IMR-90 (cell line): ENCODE results near the gene ZCCHC17. TPM values are rescaled to one million over a fixed set of nuclear protein-coding genes. Genes with fewer than 3 reads are reported as not detected.

Source experiments
- ATAC-seq: fragments of 200-7000 bp; cut with Tn5 transposase; 2 replicates; pipeline ENCODE4 v1.9.1; 2020; ENCODE audit warnings: low read depth, mild to moderate bottlenecking, moderate library complexity
- BruUV-seq: library from RNA; stranded (reverse); fragments of 400-500 nt; replicated peaks from 2 replicates; lab custom pipeline; 2021; lab: Mats Ljungman, UMichigan
- CTCF ChIA-PET: fragments of 300-600 bp; formaldehyde crosslinking; extraction: SDS; loops from one replicate; lab custom pipeline; 2021; ENCODE audit warnings: antibody characterized with exemption; lab: Yijun Ruan, JAX
- POLR2A ChIA-PET: fragments of 300-600 bp; sonication (Branson Sonifier 250); formaldehyde crosslinking; loops from one replicate; lab custom pipeline; 2022; ENCODE audit warnings: antibody characterized with exemption; ENCODE audit not compliant: unreplicated experiment; lab: Charles Lee
- DNase-seq: peaks from one replicate; pipeline ENCODE4 v3.0.0; 2013
- H2AFZ ChIP-seq: replicated peaks from 2 replicates; pipeline ENCODE3; 2013; ENCODE audit warnings: low read length, mild to moderate bottlenecking; ENCODE audit not compliant: poor library complexity
- H2AK5ac ChIP-seq: 2 replicates; pipeline ENCODE4 v1.6.1; 2013; ENCODE audit warnings: low read depth, low read length, inconsistent platforms
- H2AK9ac ChIP-seq: replicated peaks from 2 replicates; pipeline ENCODE3; 2013; ENCODE audit warnings: mild to moderate bottlenecking, low read depth, low read length, moderate library complexity; ENCODE audit not compliant: poor library complexity
- H2BK120ac ChIP-seq: 2 replicates; pipeline ENCODE4 v1.6.1; 2013; ENCODE audit warnings: low read depth, low read length, inconsistent platforms
- H2BK15ac ChIP-seq: 3 replicates; pipeline ENCODE4 v1.6.1; 2013; ENCODE audit warnings: low read depth, low read length, inconsistent platforms
- H2BK20ac ChIP-seq: 2 replicates; pipeline ENCODE4 v1.6.1; 2013; ENCODE audit warnings: low read depth, mild to moderate bottlenecking, inconsistent platforms, low read length, moderate library complexity
- H2BK5ac ChIP-seq: 2 replicates; pipeline ENCODE4 v1.6.1; 2013; ENCODE audit warnings: mild to moderate bottlenecking, low read depth, low read length, inconsistent platforms; ENCODE audit not compliant: poor library complexity, severe bottlenecking
- H3K14ac ChIP-seq: replicated peaks from 2 replicates; pipeline ENCODE4 v1.6.1; 2013; ENCODE audit warnings: low read depth, low read length, inconsistent platforms
- H3K18ac ChIP-seq: 2 replicates; pipeline ENCODE4 v1.6.1; 2013; ENCODE audit warnings: low read depth, low read length, control low read depth
- H3K23ac ChIP-seq: 2 replicates; pipeline ENCODE4 v1.6.1; 2013; ENCODE audit warnings: low read depth, low read length, inconsistent platforms
- H3K27ac ChIP-seq: 2 replicates; pipeline ENCODE4 v1.5.1; 2013; ENCODE audit warnings: mild to moderate bottlenecking, control low read depth, low read length; ENCODE audit not compliant: insufficient read depth
- H3K27me3 ChIP-seq: 2 replicates; pipeline ENCODE4 v1.6.1; 2013; ENCODE audit warnings: low read length; ENCODE audit not compliant: control insufficient read depth, insufficient read depth
- H3K36me3 ChIP-seq: 2 replicates; pipeline ENCODE4 v1.6.1; 2013; ENCODE audit warnings: low read length, mixed read lengths; ENCODE audit not compliant: control insufficient read depth, insufficient read depth
- H3K4ac ChIP-seq: 2 replicates; pipeline ENCODE4 v1.6.1; 2013; ENCODE audit warnings: low read depth, low read length, inconsistent platforms
- H3K4me1 ChIP-seq: 2 replicates; pipeline ENCODE4 v1.6.1; 2013; ENCODE audit warnings: low read length, mixed read lengths; ENCODE audit not compliant: control insufficient read depth, insufficient read depth
- H3K4me2 ChIP-seq: 2 replicates; pipeline ENCODE4 v1.6.1; 2013; ENCODE audit warnings: low read depth, mild to moderate bottlenecking, control low read depth, low read length, moderate library complexity
- H3K4me3 ChIP-seq: 2 replicates; pipeline ENCODE4 v1.5.1; 2013; ENCODE audit warnings: low read depth, mild to moderate bottlenecking, control low read depth, low read length, moderate library complexity; ENCODE audit not compliant: insufficient read depth
- H3K56ac ChIP-seq: 2 replicates; pipeline ENCODE4 v1.6.1; 2013; ENCODE audit warnings: low read length, inconsistent platforms; ENCODE audit not compliant: insufficient read depth; ENCODE audit errors: extremely low read depth
- H3K79me1 ChIP-seq, 2 experiments: 2 replicates each; pipeline ENCODE4 v1.6.1; 2013; ENCODE audit warnings: low read length in 2 of 2, inconsistent platforms in 1 of 2, low read depth in 1 of 2
- H3K9ac ChIP-seq: 2 replicates; pipeline ENCODE4 v1.6.1; 2013; ENCODE audit warnings: low read depth, low read length, control low read depth
- H3K9me1 ChIP-seq: 2 replicates; pipeline ENCODE4 v1.6.1; 2013; ENCODE audit warnings: low read length, inconsistent platforms; ENCODE audit not compliant: insufficient read depth
- H3K9me3 ChIP-seq: 2 replicates; pipeline ENCODE4 v1.6.1; 2013; ENCODE audit warnings: low read length; ENCODE audit not compliant: control insufficient read depth, insufficient read depth
- H4K20me1 ChIP-seq: 2 replicates; pipeline ENCODE4 v1.6.1; 2013; ENCODE audit warnings: low read length, inconsistent platforms; ENCODE audit not compliant: insufficient read depth
- H4K5ac ChIP-seq: 2 replicates; pipeline ENCODE4 v1.6.1; 2013; ENCODE audit warnings: mild to moderate bottlenecking, low read depth, low read length, control low read depth
- H4K8ac ChIP-seq, 2 experiments: 2 replicates each; pipeline ENCODE4 v1.6.1; 2013; ENCODE audit warnings: low read depth in 2 of 2, low read length in 2 of 2, control low read depth in 1 of 2, inconsistent platforms in 1 of 2
- H4K91ac ChIP-seq: 2 replicates; pipeline ENCODE4 v1.6.1; 2013; ENCODE audit warnings: low read depth, low read length, inconsistent platforms; ENCODE audit not compliant: insufficient read depth
- BHLHE40 ChIP-seq: fragments of 150-350 bp; IDR thresholded peaks from 2 replicates; pipeline ENCODE4 v1.6.1; 2016; ENCODE audit warnings: mild to moderate bottlenecking, low read depth, low read length
- CEBPB ChIP-seq: IDR thresholded peaks from 2 replicates; pipeline ENCODE4 v1.6.1; 2012; ENCODE audit warnings: low read depth, low read length, improper control_type of control experiment
- CHD1 ChIP-seq: IDR thresholded peaks from 2 replicates; pipeline ENCODE4 v1.6.1; 2012; ENCODE audit warnings: low read depth, low read length, improper control_type of control experiment
- FOS ChIP-seq: fragments of 150-350 bp; IDR thresholded peaks from 2 replicates; pipeline ENCODE4 v1.6.1; 2016; ENCODE audit warnings: low read depth, low read length
- MXI1 ChIP-seq: IDR thresholded peaks from 2 replicates; pipeline ENCODE4 v1.6.1; 2012; ENCODE audit warnings: low read depth, mild to moderate bottlenecking, low read length, moderate library complexity, borderline replicate concordance
- RCOR1 ChIP-seq: IDR thresholded peaks from 2 replicates; pipeline ENCODE4 v1.6.1; 2012; ENCODE audit warnings: mild to moderate bottlenecking, low read length, improper control_type of control experiment; ENCODE audit not compliant: insufficient replicate concordance
- SMC3 ChIP-seq: fragments of 150-350 bp; IDR thresholded peaks from 2 replicates; pipeline ENCODE4 v1.6.1; 2016; ENCODE audit warnings: low read depth, mild to moderate bottlenecking, antibody characterized with exemption, low read length, moderate library complexity
- WGBS, 2 experiments: methylation state at CpG; one replicate each; pipeline versions ENCODE4 v1.1.5 to v1.1.7; 2013; ENCODE audit warnings: missing lambda C conversion rate in 2 of 2; ENCODE audit not compliant: insufficient read length in 1 of 2; ENCODE audit errors: extremely low coverage in 2 of 2; 5-methylcytosine and 5-hydroxymethylcytosine counted together
- dilution Hi-C: fragments of 300-500 bp; cut with HindIII; formaldehyde crosslinking; loops from one replicate; pipeline ENCODE4 v1.14.3; 2018; ENCODE audit warnings: low sequenced_read_pairs; ENCODE audit not compliant: unreplicated experiment
- in situ Hi-C: fragments of 300-500 bp; cut with MboI; formaldehyde crosslinking; loops from 3 replicates; pipeline ENCODE4 v1.14.3; 2019; ENCODE audit warnings: low sequenced_read_pairs, inconsistent platforms, mixed read lengths
- intact Hi-C: fragments of 100-400 bp; cut with micrococcal nuclease; formaldehyde crosslinking; loops from 2 replicates; pipeline ENCODE4 v1.10.0; 2022
- polyA plus RNA-seq, 3 experiments: library from polyadenylated mRNA; depleted of rRNA; stranded (reverse); fragments of >200 nt; gene quantifications; 2 replicates each; pipeline ENCODE4 v1.2.3, GENCODE V29; 2012; ENCODE audit warnings: low replicate concordance in 1 of 3
- total RNA-seq: library from RNA; depleted of rRNA; stranded (reverse); fragments of >200 nt; gene quantifications from 2 replicates; pipeline ENCODE4 v1.2.3, GENCODE V29; 2012
- TF ChIP-seq, protein P1 (sequence below): fragments of 150-350 bp; IDR thresholded peaks from 2 replicates; pipeline ENCODE4 v1.6.1; 2016; ENCODE audit warnings: low read depth, mild to moderate bottlenecking, low read length, moderate library complexity, borderline replicate concordance

The ZCCHC17 gene
- total and polyA plus RNA-seq, 2 of the 4 experiments (the other 2 are of a cell fraction): 48.4 to 48.9 TPM

DNA sequence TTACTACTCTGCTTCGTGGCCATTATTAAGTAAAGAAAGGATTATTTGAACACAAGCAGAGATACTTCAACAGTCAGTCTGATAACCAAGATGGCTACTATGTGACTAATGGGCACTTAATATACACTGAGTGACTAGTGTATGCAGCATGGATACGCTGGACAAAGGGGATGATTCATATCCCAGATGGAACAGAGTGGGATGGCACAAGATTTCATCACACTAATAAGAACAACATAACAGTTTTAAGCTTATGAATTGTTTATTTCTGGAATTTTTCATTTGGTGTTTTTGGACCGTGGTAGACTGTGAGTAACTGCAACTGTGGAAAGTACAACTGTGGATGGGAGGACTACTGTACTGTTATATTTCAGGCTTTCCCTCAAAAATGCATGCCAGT lies 9.4 kb downstream of the ZCCHC17 start:
- Histone ChIP-seq H3K79me1 (peaks cover 38 to 48% of the 10 kb centered on the region in 2 experiments), H2AK9ac (no peak overlapping the region), H4K8ac (peak overlapping the region in 1 of 2 experiments; percentile 18; a peak in 1 of 4 replicates), H3K4ac (no peak overlapping the region), H3K56ac (no peak overlapping the region; the same call in 1 of the 2 replicates), H2BK120ac (no peak overlapping the region), H3K4me1 (no peaks in the 10 kb centered on the region), H3K18ac (no peak overlapping the region), H3K36me3 (peaks cover 12% of the 10 kb centered on the region), H4K20me1 (peaks cover 8% of the 10 kb centered on the region), H3K4me2 (peak overlapping the region; percentile 66), H2AFZ (no peak overlapping the region), H4K91ac (no peak overlapping the region), H3K9me1 (no peaks in the 10 kb centered on the region), H3K4me3 (no peak overlapping the region), H2BK5ac (peak overlapping the region; percentile 53), H3K27me3 (no peaks in the 10 kb centered on the region), H3K9me3 (no peaks in the 10 kb centered on the region), H3K14ac (no peak overlapping the region), H2BK20ac (no peak overlapping the region), H3K23ac (no peak overlapping the region), H4K5ac (no peak overlapping the region), H3K9ac (no peak overlapping the region), H3K27ac (peak overlapping the region; percentile 45; the same call in 1 of the 2 replicates), H2AK5ac (no peak overlapping the region), H2BK15ac (no peak overlapping the region)
- WGBS, 2 experiments: no CpG with 5 or more reads among the region's 3 CpGs
- ChIA-PET CTCF (interaction anchor here (0.6 to 1.3 kb wide), 2 partner anchors 10 to 100 kb away, joined by 3 to 5 read pairs; no protein-coding TSS in a partner anchor), POLR2A (interaction anchor here (0.7 to 1.2 kb wide), 2 partner anchors 9 to 81 kb away, joined by 3 to 7 read pairs; partner anchors contain the start of gene ZCCHC17)
- in situ Hi-C loops: no loop called here
- ATAC-seq (peak; percentile 97), DNase-seq (peak; percentile 99)
- TF ChIP-seq, protein P1, sequence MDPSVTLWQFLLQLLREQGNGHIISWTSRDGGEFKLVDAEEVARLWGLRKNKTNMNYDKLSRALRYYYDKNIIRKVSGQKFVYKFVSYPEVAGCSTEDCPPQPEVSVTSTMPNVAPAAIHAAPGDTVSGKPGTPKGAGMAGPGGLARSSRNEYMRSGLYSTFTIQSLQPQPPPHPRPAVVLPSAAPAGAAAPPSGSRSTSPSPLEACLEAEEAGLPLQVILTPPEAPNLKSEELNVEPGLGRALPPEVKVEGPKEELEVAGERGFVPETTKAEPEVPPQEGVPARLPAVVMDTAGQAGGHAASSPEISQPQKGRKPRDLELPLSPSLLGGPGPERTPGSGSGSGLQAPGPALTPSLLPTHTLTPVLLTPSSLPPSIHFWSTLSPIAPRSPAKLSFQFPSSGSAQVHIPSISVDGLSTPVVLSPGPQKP: no peak
- peak; percentile 85 for TF ChIP-seq FOS
- peak; percentile 60; the same call in 1 of the 2 replicates for TF ChIP-seq BHLHE40
- no peak for TF ChIP-seq MXI1
- no peak for TF ChIP-seq SMC3
- peak; percentile 97 for TF ChIP-seq CEBPB
- no peak for TF ChIP-seq CHD1
- TF ChIP-seq RCOR1: peak; percentile 82
- no TSS peak for BruUV-seq
- dilution Hi-C loops: no loop called here
- intact Hi-C loops: no loop called here
